OCI-LY7 (cell line): ENCODE data around the gene MACROD2. TPM values are rescaled to one million over a fixed set of nuclear protein-coding genes. Genes with fewer than 3 reads are reported as not detected.

Experiments
- BruUV-seq: library from RNA; stranded (reverse); fragments of 400-500 nt; replicated peaks from 2 replicates; lab custom pipeline; 2021; lab: Mats Ljungman, UMichigan
- CTCF ChIA-PET: fragments of 300-600 bp; sonication (Branson Sonifier 250); formaldehyde crosslinking; loops from one replicate; lab custom pipeline; 2022; ENCODE audit warnings: antibody characterized with exemption; ENCODE audit not compliant: unreplicated experiment; lab: Charles Lee
- POLR2A ChIA-PET: fragments of 300-600 bp; sonication (Branson Sonifier 250); formaldehyde crosslinking; loops from one replicate; lab custom pipeline; 2022; ENCODE audit warnings: antibody characterized with exemption; lab: Charles Lee
- DNase-seq: peaks from one replicate; pipeline ENCODE4 v3.0.0-alpha.2; 2015; ENCODE audit warnings: low spot score
- H2AFZ ChIP-seq: fragments of 200-600 bp; sonication (generic), shearing (Covaris generic); 2 replicates; pipeline ENCODE4 v1.6.1; 2014; ENCODE audit warnings: mild to moderate bottlenecking, antibody characterized with exemption, low read length, moderate library complexity
- H3K27ac ChIP-seq: fragments of 200-600 bp; sonication (generic); 2 replicates; pipeline ENCODE4 v1.5.1; 2014; ENCODE audit warnings: mixed run types, low read depth, mild to moderate bottlenecking, moderate library complexity, low read length, inconsistent platforms; ENCODE audit not compliant: poor library complexity, severe bottlenecking
- H3K36me3 ChIP-seq: fragments of 200-600 bp; sonication (generic); 2 replicates; pipeline ENCODE4 v1.6.1; 2014; ENCODE audit warnings: mild to moderate bottlenecking, antibody characterized with exemption, low read length, moderate library complexity, mixed read lengths; ENCODE audit not compliant: insufficient read depth
- H3K4me1 ChIP-seq: fragments of 200-600 bp; sonication (generic); 2 replicates; pipeline ENCODE4 v1.5.1; 2014; ENCODE audit warnings: mild to moderate bottlenecking, low read length; ENCODE audit not compliant: insufficient read depth, poor library complexity, severe bottlenecking
- H3K4me2 ChIP-seq: fragments of 200-600 bp; sonication (generic); 2 replicates; pipeline ENCODE4 v1.6.1; 2014; ENCODE audit warnings: mild to moderate bottlenecking, low read length
- H3K4me3 ChIP-seq: fragments of 200-600 bp; sonication (generic); 2 replicates; pipeline ENCODE4 v1.5.1; 2014; ENCODE audit warnings: mild to moderate bottlenecking, low read depth, low read length; ENCODE audit not compliant: poor library complexity, severe bottlenecking
- H3K79me2 ChIP-seq: fragments of 200-600 bp; sonication (generic); 2 replicates; pipeline ENCODE4 v1.6.1; 2016; ENCODE audit warnings: low read depth, mild to moderate bottlenecking, low read length, moderate library complexity, mixed read lengths; ENCODE audit not compliant: insufficient read depth
- H3K9me2 ChIP-seq: fragments of 200-600 bp; sonication (generic); 2 replicates; pipeline ENCODE4 v1.6.1; 2016; ENCODE audit warnings: mild to moderate bottlenecking, low read length, mixed read lengths; ENCODE audit not compliant: insufficient read depth
- H3K9me3 ChIP-seq: fragments of 200-600 bp; sonication (generic); 2 replicates; pipeline ENCODE4 v1.6.1; 2014; ENCODE audit warnings: mild to moderate bottlenecking, mixed run types, low read length, mixed read lengths
- H4K20me1 ChIP-seq: fragments of 200-600 bp; sonication (generic); 2 replicates; pipeline ENCODE4 v1.6.1; 2014; ENCODE audit warnings: mild to moderate bottlenecking, antibody characterized with exemption, low read length, moderate library complexity, mixed read lengths; ENCODE audit not compliant: insufficient read depth
- EZH2phosphoT487 ChIP-seq: fragments of 200-600 bp; sonication (generic); IDR thresholded peaks from 2 replicates; pipeline ENCODE4 v1.6.1; 2018; ENCODE audit warnings: low read depth, borderline replicate concordance, mild to moderate bottlenecking, mixed run types, antibody characterized with exemption, low read length, moderate library complexity, mixed read lengths
- intact Hi-C: fragments of 100-400 bp; cut with micrococcal nuclease; formaldehyde crosslinking; loops from one replicate; pipeline ENCODE4 v1.10.0; 2022; ENCODE audit not compliant: unreplicated experiment
- total RNA-seq, 2 experiments: library from RNA; depleted of rRNA in 1 of 2; stranded (reverse); fragments of >200 nt in 1 of 2; shearing (Covaris generic) in 1 of 2; gene quantifications; 2 replicates each; pipeline ENCODE4 v1.2.3, GENCODE V29; 2014 to 2022
- TF ChIP-seq, protein P1 (sequence below): fragments of 200-600 bp; sonication (generic); conservative IDR thresholded peaks from 2 replicates; pipeline ENCODE4 v1.5.1; 2014; ENCODE audit warnings: mild to moderate bottlenecking, antibody characterized with exemption, low read length, moderate library complexity, mixed read lengths

The MACROD2 gene
- total RNA-seq, 2 experiments from 2014 or later = 0.09 to 4.5 TPM

DNA sequence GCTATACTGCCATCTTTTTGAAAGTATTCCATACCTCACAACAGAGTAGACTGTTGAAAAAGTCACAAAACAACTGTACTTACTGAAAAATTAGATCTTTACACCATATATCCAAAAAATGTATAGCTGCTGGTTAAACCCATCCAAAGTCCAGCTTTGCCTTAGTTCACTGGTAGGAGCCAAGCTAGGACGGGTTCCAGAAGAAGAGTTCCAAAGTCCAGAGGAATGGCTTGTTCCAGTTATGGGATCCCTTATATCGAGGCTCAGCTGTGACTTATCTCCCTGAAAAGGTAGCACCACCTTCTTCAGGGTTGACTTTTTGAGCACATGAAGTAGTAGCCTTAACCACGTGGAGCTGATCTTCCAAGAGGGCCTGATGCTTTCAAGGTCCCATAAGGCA lies 578.4 kb downstream of the MACROD2 start:
- no peaks in the 10 kb centered on the region for H3K79me2 ChIP-seq
- no peak for DNase-seq
- H3K36me3 ChIP-seq = no peaks in the 10 kb centered on the region
- H3K4me2 ChIP-seq = no peak overlapping the region
- no peaks in the 10 kb centered on the region for H3K9me2 ChIP-seq
- TF ChIP-seq EZH2phosphoT487 = no peak
- TF ChIP-seq, protein P1, sequence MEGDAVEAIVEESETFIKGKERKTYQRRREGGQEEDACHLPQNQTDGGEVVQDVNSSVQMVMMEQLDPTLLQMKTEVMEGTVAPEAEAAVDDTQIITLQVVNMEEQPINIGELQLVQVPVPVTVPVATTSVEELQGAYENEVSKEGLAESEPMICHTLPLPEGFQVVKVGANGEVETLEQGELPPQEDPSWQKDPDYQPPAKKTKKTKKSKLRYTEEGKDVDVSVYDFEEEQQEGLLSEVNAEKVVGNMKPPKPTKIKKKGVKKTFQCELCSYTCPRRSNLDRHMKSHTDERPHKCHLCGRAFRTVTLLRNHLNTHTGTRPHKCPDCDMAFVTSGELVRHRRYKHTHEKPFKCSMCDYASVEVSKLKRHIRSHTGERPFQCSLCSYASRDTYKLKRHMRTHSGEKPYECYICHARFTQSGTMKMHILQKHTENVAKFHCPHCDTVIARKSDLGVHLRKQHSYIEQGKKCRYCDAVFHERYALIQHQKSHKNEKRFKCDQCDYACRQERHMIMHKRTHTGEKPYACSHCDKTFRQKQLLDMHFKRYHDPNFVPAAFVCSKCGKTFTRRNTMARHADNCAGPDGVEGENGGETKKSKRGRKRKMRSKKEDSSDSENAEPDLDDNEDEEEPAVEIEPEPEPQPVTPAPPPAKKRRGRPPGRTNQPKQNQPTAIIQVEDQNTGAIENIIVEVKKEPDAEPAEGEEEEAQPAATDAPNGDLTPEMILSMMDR = no peak
- H2AFZ ChIP-seq = no peak overlapping the region
- H3K27ac ChIP-seq = no peak overlapping the region
- no peaks in the 10 kb centered on the region for H3K9me3 ChIP-seq
- BruUV-seq = no TSS peak
- no peak overlapping the region for H3K4me3 ChIP-seq
- H3K4me1 ChIP-seq = no peaks in the 10 kb centered on the region
- H4K20me1 ChIP-seq = no peaks in the 10 kb centered on the region
- ChIA-PET CTCF (no interaction called here), POLR2A (no interaction called here)
- intact Hi-C loops = no loop called here

DNA sequence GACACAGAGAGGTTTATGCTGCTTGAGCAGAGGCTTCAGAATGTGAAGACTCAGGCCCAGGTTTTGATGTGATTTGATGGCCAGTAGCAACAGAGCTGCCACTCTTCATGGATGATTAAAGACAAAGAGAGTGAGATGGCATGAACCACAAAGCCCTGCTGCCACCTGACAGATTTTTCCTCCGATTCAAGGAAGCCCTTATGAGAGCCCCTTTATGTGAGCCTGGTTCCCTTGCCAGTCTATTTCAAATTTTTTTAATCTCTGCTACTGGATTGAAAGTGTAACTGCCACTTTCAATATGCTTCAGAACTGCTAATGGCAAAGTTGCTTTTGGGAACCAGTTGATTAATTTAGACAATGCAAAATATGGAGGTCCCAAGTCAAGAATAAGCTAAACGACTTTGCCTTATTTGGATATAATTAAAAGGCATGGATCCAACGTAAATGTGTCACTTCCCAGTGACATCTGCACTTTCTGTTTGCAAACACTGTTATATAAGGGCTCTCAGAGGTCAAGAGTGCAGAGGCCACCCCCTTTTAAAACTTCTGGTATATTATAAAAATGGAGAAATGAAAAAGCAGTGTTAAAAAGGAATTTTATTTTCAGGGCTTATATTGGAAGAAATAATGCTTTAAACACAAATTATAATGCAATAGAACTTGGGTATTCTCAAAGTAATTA lies 581.0 kb downstream of the MACROD2 start:
- H3K9me2 ChIP-seq = no peaks in the 10 kb centered on the region
- no peak overlapping the region for H3K27ac ChIP-seq
- H3K4me3 ChIP-seq = no peak overlapping the region
- TF ChIP-seq EZH2phosphoT487 = no peak
- TF ChIP-seq, protein P1 = no peak
- H3K4me1 ChIP-seq = no peaks in the 10 kb centered on the region
- H3K79me2 ChIP-seq = no peaks in the 10 kb centered on the region
- no peak for DNase-seq
- no peaks in the 10 kb centered on the region for H3K36me3 ChIP-seq
- intact Hi-C loops = no loop called here
- no peak overlapping the region for H2AFZ ChIP-seq
- H3K9me3 ChIP-seq = no peaks in the 10 kb centered on the region
- CTCF ChIA-PET = no interaction called here
- H3K4me2 ChIP-seq = no peak overlapping the region
- no TSS peak for BruUV-seq
- H4K20me1 ChIP-seq = no peaks in the 10 kb centered on the region
- POLR2A ChIA-PET = no interaction called here

DNA sequence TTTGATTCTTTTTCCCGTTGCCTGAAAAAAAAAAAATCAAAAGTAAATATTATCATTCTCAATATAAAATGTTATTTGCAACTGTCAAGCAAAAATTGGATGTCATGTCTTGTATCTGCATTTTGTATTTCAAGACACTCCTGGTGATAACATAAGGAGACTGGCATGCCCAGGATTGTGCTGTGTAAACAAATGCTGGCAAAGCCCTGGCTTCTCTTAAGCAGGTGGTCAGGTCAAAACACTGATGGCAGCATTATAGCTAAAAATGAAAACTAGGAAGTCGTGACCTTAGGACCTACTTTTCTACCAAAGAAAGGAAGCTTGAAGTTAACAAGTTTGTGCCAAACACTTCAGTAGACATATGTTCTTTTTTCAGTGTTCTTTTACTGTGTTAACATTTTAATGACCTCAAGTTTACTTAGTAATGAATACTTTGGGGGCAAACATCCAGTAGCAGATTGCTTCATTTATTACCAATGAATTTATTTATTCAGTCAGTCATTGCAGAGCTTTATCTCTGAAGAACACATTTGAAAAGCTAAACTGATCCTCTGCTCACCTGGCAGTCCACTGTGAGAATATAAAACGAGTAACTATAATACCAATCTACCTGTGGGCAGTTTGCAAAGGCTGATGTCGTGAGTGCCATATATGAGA lies 585.2 kb downstream of the MACROD2 start:
- H2AFZ ChIP-seq = no peak overlapping the region
- TF ChIP-seq EZH2phosphoT487 = no peak
- TF ChIP-seq, protein P1 = no peak
- no peaks in the 10 kb centered on the region for H3K36me3 ChIP-seq
- no peak overlapping the region for H3K27ac ChIP-seq
- H4K20me1 ChIP-seq = no peaks in the 10 kb centered on the region
- H3K79me2 ChIP-seq = no peaks in the 10 kb centered on the region
- no peaks in the 10 kb centered on the region for H3K9me2 ChIP-seq
- intact Hi-C loops = no loop called here
- H3K4me1 ChIP-seq = no peaks in the 10 kb centered on the region
- no TSS peak for BruUV-seq
- H3K4me3 ChIP-seq = no peak overlapping the region
- no peaks in the 10 kb centered on the region for H3K9me3 ChIP-seq
- ChIA-PET POLR2A (no interaction called here), CTCF (no interaction called here)
- H3K4me2 ChIP-seq = no peak overlapping the region
- DNase-seq = no peak
